NB4 (cell line): ENCODE measurements around the gene WFIKKN2.

ENCODE experiments used
- MYC ChIP-seq: IDR thresholded peaks from 2 replicates; pipeline ENCODE4 v1.6.1; 2011; ENCODE audit warnings: low read depth, low read length
- POLR2A ChIP-seq: IDR thresholded peaks from 2 replicates; pipeline ENCODE4 v1.6.1; 2011; ENCODE audit warnings: mild to moderate bottlenecking; ENCODE audit not compliant: insufficient read length; ENCODE audit errors: extremely low read depth
- TF ChIP-seq, protein P1 (sequence below): IDR thresholded peaks from one replicate; pipeline ENCODE4 v1.5.1; 2012; ENCODE audit warnings: low read depth, low read length

DNA sequence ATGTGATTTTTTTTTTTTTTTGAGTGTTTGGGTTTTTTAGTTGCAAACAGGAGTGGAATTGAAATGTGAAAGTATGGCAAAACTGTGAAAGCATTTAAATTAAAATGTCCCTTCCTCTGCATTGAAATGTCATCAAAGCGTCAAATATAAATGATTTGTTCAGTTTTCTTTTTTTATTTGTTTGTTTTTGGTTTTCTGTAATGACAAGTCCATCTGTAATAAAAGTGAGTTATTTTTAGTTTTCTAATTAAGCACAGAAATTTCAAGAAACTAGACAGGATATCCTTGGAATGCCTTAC, 32.7 kb downstream of the WFIKKN2 start:
- TF ChIP-seq, protein P1, sequence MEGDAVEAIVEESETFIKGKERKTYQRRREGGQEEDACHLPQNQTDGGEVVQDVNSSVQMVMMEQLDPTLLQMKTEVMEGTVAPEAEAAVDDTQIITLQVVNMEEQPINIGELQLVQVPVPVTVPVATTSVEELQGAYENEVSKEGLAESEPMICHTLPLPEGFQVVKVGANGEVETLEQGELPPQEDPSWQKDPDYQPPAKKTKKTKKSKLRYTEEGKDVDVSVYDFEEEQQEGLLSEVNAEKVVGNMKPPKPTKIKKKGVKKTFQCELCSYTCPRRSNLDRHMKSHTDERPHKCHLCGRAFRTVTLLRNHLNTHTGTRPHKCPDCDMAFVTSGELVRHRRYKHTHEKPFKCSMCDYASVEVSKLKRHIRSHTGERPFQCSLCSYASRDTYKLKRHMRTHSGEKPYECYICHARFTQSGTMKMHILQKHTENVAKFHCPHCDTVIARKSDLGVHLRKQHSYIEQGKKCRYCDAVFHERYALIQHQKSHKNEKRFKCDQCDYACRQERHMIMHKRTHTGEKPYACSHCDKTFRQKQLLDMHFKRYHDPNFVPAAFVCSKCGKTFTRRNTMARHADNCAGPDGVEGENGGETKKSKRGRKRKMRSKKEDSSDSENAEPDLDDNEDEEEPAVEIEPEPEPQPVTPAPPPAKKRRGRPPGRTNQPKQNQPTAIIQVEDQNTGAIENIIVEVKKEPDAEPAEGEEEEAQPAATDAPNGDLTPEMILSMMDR: no peak
- TF ChIP-seq MYC (no peak), POLR2A (no peak)
